Measurements from ENCODE around the gene SFSWAP. TPM values are rescaled to one million over a fixed set of nuclear protein-coding genes. Genes with fewer than 3 reads are reported as not detected.

SFSWAP gene
- total RNA-seq, 4 donors from 2014 or later: 49.8 to 88.8 (median 71.3) TPM

DNA sequence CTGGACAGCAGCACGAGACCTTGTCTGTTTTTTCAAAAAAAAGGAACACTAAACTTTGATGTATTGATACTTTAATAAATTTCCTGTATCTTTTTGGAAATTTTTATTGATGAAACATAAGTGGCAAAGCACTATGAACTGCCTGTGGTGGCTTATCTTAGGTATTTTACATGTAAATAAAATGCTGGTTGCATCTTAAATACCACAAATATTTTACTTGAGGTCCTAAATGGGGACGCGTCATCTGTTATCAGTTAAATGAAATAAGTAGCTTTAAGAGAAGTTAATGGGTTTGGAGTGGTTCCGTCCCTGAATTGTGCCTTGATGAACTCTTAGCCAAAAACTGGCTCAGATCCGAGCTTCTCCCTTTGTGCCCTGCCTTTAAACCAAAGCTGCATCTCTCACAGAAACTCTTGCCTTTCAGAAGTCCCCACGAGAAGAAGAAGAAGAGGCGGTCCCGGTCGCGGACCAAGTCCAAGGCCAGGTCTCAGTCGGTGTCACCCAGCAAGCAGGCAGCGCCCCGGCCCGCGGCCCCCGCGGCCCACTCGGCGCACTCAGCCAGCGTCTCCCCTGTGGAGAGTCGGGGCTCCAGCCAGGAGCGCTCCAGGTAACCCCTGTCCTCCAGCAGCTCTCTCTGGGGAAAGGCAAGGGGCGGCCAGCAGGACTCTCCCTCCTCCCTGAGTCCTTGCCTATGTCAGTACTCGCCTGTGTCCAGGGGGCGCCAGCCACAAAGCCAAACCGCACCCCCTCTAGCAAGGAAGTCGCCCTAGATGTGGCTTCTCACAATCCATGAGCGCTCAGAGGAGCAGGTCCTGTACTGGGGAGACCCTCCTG, 86.1 kb downstream of the SFSWAP start:
- TF ChIP-seq EP300 (IDR thresholded peaks at IDR 0.05) (no peak), POLR2A (IDR thresholded peaks at IDR 0.05) (no peak)
- TF ChIP-seq, protein P1, sequence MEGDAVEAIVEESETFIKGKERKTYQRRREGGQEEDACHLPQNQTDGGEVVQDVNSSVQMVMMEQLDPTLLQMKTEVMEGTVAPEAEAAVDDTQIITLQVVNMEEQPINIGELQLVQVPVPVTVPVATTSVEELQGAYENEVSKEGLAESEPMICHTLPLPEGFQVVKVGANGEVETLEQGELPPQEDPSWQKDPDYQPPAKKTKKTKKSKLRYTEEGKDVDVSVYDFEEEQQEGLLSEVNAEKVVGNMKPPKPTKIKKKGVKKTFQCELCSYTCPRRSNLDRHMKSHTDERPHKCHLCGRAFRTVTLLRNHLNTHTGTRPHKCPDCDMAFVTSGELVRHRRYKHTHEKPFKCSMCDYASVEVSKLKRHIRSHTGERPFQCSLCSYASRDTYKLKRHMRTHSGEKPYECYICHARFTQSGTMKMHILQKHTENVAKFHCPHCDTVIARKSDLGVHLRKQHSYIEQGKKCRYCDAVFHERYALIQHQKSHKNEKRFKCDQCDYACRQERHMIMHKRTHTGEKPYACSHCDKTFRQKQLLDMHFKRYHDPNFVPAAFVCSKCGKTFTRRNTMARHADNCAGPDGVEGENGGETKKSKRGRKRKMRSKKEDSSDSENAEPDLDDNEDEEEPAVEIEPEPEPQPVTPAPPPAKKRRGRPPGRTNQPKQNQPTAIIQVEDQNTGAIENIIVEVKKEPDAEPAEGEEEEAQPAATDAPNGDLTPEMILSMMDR (IDR thresholded peaks at IDR 0.05): no peak
- Histone ChIP-seq H3K36me3 (peaks cover 0 to 87% (median 7%) of the 10 kb centered on the region in 3 donors), H3K4me3 (no peak overlapping the region), H3K27me3 (no peaks in the 10 kb centered on the region), H3K27ac (no peak overlapping the region), H3K4me1 (no peaks in the 10 kb centered on the region), H3K9me3 (no peaks in the 10 kb centered on the region)
- 88% methylated on average over 19 to 27 of the region's 28 CpGs for WGBS, 2 donors
- DNase-seq (ENCODE audit: low spot score in 2 of 2): no peak

DNA sequence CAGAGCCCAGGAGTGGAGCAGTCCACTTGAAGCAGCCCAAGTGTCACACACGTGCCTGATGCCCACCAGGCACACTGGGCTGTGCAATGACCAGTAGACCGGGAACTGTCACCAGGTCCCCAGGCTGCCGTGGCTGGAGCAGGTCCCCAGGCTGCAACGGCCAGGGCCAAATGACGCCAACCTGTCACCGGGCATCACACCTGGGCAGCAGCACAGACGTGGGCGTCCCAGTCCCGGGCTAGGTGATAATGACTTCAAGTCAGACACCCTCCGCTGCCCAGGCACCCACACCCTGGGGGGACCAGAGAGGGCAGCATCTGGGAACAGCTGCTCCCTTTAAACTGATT, 86.7 kb downstream of the SFSWAP start:
- Histone ChIP-seq H3K9me3 (no peaks in the 10 kb centered on the region), H3K27me3 (no peaks in the 10 kb centered on the region), H3K4me1 (no peaks in the 10 kb centered on the region), H3K36me3 (peaks cover 0 to 93% (median 7%) of the 10 kb centered on the region in 3 donors), H3K27ac (no peak overlapping the region), H3K4me3 (no peak overlapping the region)
- WGBS, 2 donors: 81 to 89% methylated on average over 6 of the region's 10 CpGs
- TF ChIP-seq, protein P1 (IDR thresholded peaks at IDR 0.05): no peak
- TF ChIP-seq EP300 (IDR thresholded peaks at IDR 0.05): no peak
- TF ChIP-seq POLR2A (IDR thresholded peaks at IDR 0.05): no peak
- DNase-seq (ENCODE audit: low spot score in 2 of 2): no peak

DNA sequence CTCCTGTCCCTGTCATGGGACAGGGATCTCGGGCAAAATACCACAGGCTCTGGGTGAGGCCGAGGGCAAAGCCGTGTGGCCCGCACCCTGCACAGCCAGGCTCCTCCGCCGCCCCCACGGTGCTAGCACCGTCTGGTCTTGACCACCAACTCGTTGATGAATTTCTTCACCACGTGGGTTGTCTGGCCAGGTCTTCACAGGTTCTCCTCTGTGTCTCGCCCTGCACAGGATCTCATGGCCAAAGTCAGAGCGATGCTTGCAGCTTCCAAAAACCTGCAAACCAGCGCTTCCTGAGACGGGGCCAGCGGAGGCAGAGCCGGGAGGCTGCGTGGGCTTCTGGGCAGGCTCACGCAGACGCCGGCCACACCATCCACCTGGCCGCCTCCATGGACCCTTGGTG, 88.3 kb downstream of the SFSWAP start:
- Histone ChIP-seq H3K36me3 (peaks cover 0 to 84% (median 0%) of the 10 kb centered on the region in 3 donors), H3K27ac (no peak overlapping the region), H3K4me1 (peaks cover 0 to 4% (median 0%) of the 10 kb centered on the region in 4 donors), H3K9me3 (no peaks in the 10 kb centered on the region), H3K4me3 (no peak overlapping the region), H3K27me3 (no peaks in the 10 kb centered on the region)
- TF ChIP-seq POLR2A (IDR thresholded peaks at IDR 0.05): no peak
- no peak for DNase-seq (ENCODE audit: low spot score in 2 of 2)
- 87 to 88% methylated on average over 21 of the region's 21 CpGs for WGBS, 2 donors

DNA sequence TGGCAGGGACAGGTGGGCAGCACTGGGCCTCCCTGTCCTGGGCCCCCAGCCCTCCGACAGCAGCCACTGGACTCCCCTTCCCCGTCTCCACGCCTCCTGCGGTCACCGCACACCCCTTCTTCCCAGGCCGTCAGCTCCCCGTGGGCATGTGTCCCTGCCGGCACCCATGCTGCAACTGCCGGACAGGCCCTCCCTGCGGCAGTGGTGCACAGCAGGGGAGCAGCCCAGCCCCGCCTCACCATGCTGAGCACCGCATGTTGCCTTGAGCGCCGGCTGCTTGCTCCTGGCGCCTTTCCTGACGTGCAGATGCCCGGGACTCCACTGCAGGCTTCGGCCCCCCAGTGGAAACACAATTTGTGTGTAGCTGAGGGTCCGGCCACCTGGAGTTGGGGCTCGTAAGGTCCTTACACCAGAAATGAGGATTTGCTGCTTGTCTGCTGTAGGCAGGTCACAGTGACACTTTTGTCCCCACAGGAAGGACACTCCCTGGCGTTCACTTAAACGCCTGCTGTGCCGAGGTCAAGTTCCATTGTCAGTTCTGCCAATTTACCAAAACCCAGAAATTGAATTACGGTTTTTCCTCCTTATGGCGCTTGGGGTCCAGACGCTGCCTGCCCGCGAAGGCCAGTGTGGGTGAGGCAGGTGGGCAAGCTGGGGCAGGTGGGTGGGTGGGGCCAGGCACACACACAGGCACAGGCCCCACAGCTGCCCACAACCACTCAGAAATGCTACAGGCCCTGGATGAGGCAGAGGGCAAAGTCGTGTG, 89.1 kb downstream of the SFSWAP start:
- 86 to 88% methylated on average over 14 to 29 of the region's 29 CpGs for WGBS, 2 donors
- TF ChIP-seq, protein P1 (IDR thresholded peaks at IDR 0.05): no peak
- no peak for TF ChIP-seq EP300 (IDR thresholded peaks at IDR 0.05)
- TF ChIP-seq POLR2A (IDR thresholded peaks at IDR 0.05): no peak

DNA sequence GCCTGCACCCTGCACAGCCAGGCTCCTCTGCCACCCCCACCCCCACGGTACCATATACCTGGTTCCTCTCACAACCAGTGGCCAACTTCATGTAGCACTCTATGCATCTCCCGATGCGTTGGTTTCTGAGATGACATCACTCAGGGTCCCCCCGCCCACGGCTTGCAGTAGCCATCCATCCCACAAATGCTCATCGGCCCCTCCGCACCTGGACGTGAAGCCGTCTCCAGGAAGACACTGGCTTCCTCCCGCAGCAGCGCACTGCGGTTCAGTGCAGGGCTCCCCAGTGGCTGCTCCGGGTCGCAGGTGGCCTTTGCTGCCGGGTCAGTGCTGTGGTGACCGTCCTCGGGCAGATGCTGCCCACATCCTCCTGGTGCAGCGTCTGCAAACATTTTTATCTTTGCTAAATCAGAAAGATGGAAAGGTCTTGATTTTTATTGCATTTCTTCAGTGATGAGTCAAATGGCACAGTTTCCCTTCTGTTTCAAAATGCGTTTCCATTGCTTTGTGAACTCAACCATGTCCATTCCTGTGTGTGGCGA, 89.8 kb downstream of the SFSWAP start:
- DNase-seq (ENCODE audit: low spot score in 2 of 2): no peak
- 83 to 89% methylated on average over 19 to 20 of the region's 20 CpGs for WGBS, 2 donors
- H3K36me3 ChIP-seq: peaks cover 0 to 69% (median 0%) of the 10 kb centered on the region in 3 donors
- no peaks in the 10 kb centered on the region for H3K27me3 ChIP-seq
- peaks cover 0 to 7% (median 0%) of the 10 kb centered on the region in 4 donors for H3K4me1 ChIP-seq
- H3K27ac ChIP-seq: no peak overlapping the region
- H3K9me3 ChIP-seq: no peaks in the 10 kb centered on the region
- no peak for TF ChIP-seq POLR2A (IDR thresholded peaks at IDR 0.05)
- TF ChIP-seq, protein P1 (IDR thresholded peaks at IDR 0.05): no peak
- no peak for TF ChIP-seq EP300 (IDR thresholded peaks at IDR 0.05)
- no peak overlapping the region for H3K4me3 ChIP-seq

More for the DNA sequence above, 89.1 kb downstream of the SFSWAP start:
- no peak for DNase-seq (ENCODE audit: low spot score in 2 of 2)
- Histone ChIP-seq H3K9me3 (no peaks in the 10 kb centered on the region), H3K4me1 (peaks cover 0 to 7% (median 0%) of the 10 kb centered on the region in 4 donors), H3K27ac (no peak overlapping the region), H3K4me3 (no peak overlapping the region), H3K36me3 (peaks cover 0 to 76% (median 0%) of the 10 kb centered on the region in 3 donors), H3K27me3 (no peaks in the 10 kb centered on the region)

Data from tibial nerve (tissue), 4 donors.